Osteoblast (primary cell): ENCODE measurements around the gene MDM1. TPM values are rescaled to one million over a fixed set of nuclear protein-coding genes. Genes with fewer than 3 reads are reported as not detected.

Experiments used
- DNase-seq: peaks from one replicate; pipeline ENCODE4 v3.0.0; 2011; ENCODE audit warnings: low spot score, mixed read lengths; ENCODE audit not compliant: insufficient read length; ENCODE audit errors: missing footprints
- H2AFZ ChIP-seq: 2 replicates; pipeline ENCODE4 v1.6.0; 2011; ENCODE audit warnings: mild to moderate bottlenecking, low read length
- H3K27ac ChIP-seq: 2 replicates; pipeline ENCODE4 v1.5.1; 2011; ENCODE audit warnings: mild to moderate bottlenecking, low read depth, low read length, moderate library complexity
- H3K27me3 ChIP-seq: 2 replicates; pipeline ENCODE4 v1.6.0; 2012; ENCODE audit warnings: mild to moderate bottlenecking, control low read depth, inconsistent platforms, low read length, moderate library complexity; ENCODE audit not compliant: insufficient read depth
- H3K36me3 ChIP-seq: 2 replicates; pipeline ENCODE4 v1.5.1; 2011; ENCODE audit warnings: mild to moderate bottlenecking, low read length, control low read depth, moderate library complexity; ENCODE audit not compliant: insufficient read depth
- H3K4me1 ChIP-seq: 2 replicates; pipeline ENCODE4 v1.5.1; 2011; ENCODE audit warnings: mild to moderate bottlenecking, low read length, control low read depth, moderate library complexity; ENCODE audit not compliant: insufficient read depth
- H3K4me2 ChIP-seq: 2 replicates; pipeline ENCODE4 v1.6.0; 2011; ENCODE audit warnings: mild to moderate bottlenecking, low read length; ENCODE audit not compliant: insufficient read depth
- H3K4me3 ChIP-seq: fragments of 200-600 bp; sonication (generic); 3 replicates; pipeline ENCODE4 v1.5.1; 2012; ENCODE audit warnings: mild to moderate bottlenecking, low read length, inconsistent platforms; ENCODE audit not compliant: insufficient read depth
- H3K79me2 ChIP-seq: 2 replicates; pipeline ENCODE4 v1.6.0; 2012; ENCODE audit warnings: mild to moderate bottlenecking, low read length, control low read depth, inconsistent platforms; ENCODE audit not compliant: insufficient read depth
- H3K9me3 ChIP-seq: 2 replicates; pipeline ENCODE4 v1.5.1; 2011; ENCODE audit warnings: low read depth, low read length, control low read depth
- H4K20me1 ChIP-seq: 2 replicates; pipeline ENCODE4 v1.6.0; 2012; ENCODE audit warnings: mild to moderate bottlenecking, low read length, control low read depth; ENCODE audit not compliant: insufficient read depth
- total RNA-seq: library from RNA; depleted of rRNA; stranded (reverse); fragments of >200 nt; gene quantifications from 2 replicates; pipeline ENCODE4 v1.2.3, GENCODE V29; 2012
- TF ChIP-seq, protein P1 (sequence below): IDR thresholded peaks from 2 replicates; pipeline ENCODE4 v1.5.1; 2011; ENCODE audit warnings: mild to moderate bottlenecking, low read depth, low read length, moderate library complexity; ENCODE audit errors: extremely low read depth

Gene MDM1
- total RNA-seq, 1 donor, result 28.2 TPM

DNA sequence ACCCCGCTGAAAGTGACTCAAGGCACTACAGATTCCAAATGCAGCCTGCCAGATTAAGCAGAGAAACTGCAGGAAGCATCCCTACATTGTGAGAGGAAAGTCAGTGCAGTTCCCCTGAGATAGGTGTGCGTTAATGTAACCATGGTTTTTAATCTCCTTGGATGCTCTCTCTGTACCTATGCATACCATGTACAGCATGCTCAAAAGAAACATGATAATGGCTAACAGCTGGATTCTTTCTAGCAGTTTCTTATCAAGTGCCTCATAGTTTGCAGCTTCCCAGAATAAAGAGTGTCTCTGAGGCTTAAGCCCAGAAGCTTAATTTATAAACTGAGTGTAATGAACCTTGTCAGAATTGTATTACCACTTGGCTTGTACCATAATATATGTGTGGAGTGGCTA lies 17.1 kb upstream of the MDM1 start:
- Histone ChIP-seq H2AFZ (no peak overlapping the region), H3K4me1 (peaks cover 21% of the 10 kb centered on the region), H3K9me3 (no peaks in the 10 kb centered on the region), H3K36me3 (no peaks in the 10 kb centered on the region), H3K4me3 (no peak overlapping the region), H3K27me3 (peaks cover 11% of the 10 kb centered on the region), H3K4me2 (no peak overlapping the region), H4K20me1 (no peaks in the 10 kb centered on the region), H3K27ac (no peak overlapping the region), H3K79me2 (no peaks in the 10 kb centered on the region)
- DNase-seq, result peak; percentile 39
- TF ChIP-seq, protein P1, sequence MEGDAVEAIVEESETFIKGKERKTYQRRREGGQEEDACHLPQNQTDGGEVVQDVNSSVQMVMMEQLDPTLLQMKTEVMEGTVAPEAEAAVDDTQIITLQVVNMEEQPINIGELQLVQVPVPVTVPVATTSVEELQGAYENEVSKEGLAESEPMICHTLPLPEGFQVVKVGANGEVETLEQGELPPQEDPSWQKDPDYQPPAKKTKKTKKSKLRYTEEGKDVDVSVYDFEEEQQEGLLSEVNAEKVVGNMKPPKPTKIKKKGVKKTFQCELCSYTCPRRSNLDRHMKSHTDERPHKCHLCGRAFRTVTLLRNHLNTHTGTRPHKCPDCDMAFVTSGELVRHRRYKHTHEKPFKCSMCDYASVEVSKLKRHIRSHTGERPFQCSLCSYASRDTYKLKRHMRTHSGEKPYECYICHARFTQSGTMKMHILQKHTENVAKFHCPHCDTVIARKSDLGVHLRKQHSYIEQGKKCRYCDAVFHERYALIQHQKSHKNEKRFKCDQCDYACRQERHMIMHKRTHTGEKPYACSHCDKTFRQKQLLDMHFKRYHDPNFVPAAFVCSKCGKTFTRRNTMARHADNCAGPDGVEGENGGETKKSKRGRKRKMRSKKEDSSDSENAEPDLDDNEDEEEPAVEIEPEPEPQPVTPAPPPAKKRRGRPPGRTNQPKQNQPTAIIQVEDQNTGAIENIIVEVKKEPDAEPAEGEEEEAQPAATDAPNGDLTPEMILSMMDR, result no peak

DNA sequence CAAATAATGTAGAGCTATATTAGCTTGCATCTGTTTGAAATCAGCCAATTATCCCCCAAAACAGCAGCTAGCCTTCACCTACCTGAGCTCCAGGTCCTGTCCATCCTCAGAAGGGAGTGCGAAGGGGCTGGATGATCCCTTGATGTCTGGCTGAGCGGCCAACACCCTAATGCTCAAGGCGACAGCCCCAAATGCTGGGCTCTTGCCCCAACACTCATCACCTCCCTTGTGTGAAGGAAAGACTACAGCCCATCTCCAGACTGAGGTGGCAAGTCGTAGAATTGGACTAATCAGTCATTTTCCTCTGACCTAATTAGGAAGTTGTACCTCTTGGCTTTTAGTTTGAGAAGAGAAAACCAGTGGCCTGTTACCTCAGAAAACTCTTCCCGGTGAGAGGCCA lies 16.3 kb upstream of the MDM1 start:
- Histone ChIP-seq H3K79me2 (no peaks in the 10 kb centered on the region), H3K9me3 (no peaks in the 10 kb centered on the region), H3K27ac (no peak overlapping the region), H3K4me2 (no peak overlapping the region), H3K36me3 (no peaks in the 10 kb centered on the region), H3K27me3 (peaks cover 17% of the 10 kb centered on the region), H3K4me3 (no peak overlapping the region), H2AFZ (no peak overlapping the region), H4K20me1 (no peaks in the 10 kb centered on the region), H3K4me1 (peaks cover 21% of the 10 kb centered on the region)
- DNase-seq, result peak; percentile 26
- TF ChIP-seq, protein P1, result no peak

DNA sequence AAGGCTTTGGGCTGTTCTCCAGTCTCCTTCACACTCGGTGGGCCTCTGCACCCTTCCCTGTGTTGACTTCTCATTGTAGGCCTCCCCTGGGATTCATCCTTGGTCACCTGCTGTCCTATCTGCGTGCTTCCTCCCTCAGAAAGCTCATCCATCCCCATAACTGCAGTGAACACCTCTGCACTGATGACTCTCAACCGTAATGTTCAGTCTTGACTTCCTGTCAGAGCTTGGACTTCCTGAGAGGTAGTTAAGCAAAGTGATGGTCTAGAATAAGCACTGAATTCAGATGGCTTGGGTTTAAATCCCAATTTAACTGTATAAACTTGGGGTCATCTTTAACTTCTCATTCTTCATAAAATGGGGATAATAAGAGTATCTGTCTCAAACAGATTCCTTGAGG lies 13.6 kb upstream of the MDM1 start:
- no peak for DNase-seq
- TF ChIP-seq, protein P1, result no peak
- H3K36me3 ChIP-seq, result no peaks in the 10 kb centered on the region
- no peak overlapping the region for H3K4me3 ChIP-seq
- H3K79me2 ChIP-seq, result no peaks in the 10 kb centered on the region
- H3K9me3 ChIP-seq, result no peaks in the 10 kb centered on the region
- H3K27ac ChIP-seq, result no peak overlapping the region
- H2AFZ ChIP-seq, result no peak overlapping the region
- H3K4me2 ChIP-seq, result no peak overlapping the region
- H4K20me1 ChIP-seq, result no peaks in the 10 kb centered on the region
- H3K27me3 ChIP-seq, result peaks cover 35% of the 10 kb centered on the region
- H3K4me1 ChIP-seq, result peaks cover 10% of the 10 kb centered on the region

DNA sequence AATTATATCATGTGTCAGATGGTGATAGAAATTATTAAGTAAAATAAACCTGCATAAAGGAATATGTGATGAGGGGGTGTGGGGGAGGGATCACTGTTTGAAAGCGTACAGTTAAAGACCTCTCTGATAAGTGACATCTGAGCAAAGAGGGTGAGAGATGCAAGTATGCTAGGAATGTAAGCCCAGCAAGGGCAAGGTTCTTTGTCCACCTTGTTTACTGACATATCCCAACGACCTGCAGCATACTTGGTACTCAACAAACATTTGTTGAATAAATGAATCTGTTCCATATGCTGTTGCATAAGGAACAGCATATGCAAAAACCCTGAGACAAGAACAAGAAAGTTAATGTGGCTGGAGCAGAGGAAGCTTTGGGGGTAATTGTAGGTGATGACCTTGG lies 12.0 kb upstream of the MDM1 start:
- no peaks in the 10 kb centered on the region for H4K20me1 ChIP-seq
- no peaks in the 10 kb centered on the region for H3K9me3 ChIP-seq
- H3K36me3 ChIP-seq, result no peaks in the 10 kb centered on the region
- no peak overlapping the region for H2AFZ ChIP-seq
- H3K4me3 ChIP-seq, result no peak overlapping the region
- peaks cover 35% of the 10 kb centered on the region for H3K27me3 ChIP-seq
- TF ChIP-seq, protein P1, result no peak
- H3K79me2 ChIP-seq, result no peaks in the 10 kb centered on the region
- no peak overlapping the region for H3K4me2 ChIP-seq
- no peaks in the 10 kb centered on the region for H3K4me1 ChIP-seq
- DNase-seq, result no peak
- no peak overlapping the region for H3K27ac ChIP-seq
